Cardiac muscle cell (in vitro differentiated cells and primary cell): ENCODE results near the gene MICB. TPM values are rescaled to one million over a fixed set of nuclear protein-coding genes. Genes with fewer than 3 reads are reported as not detected.

Experiments
- DNase-seq, 2 donors: peaks; one replicate each; pipeline versions ENCODE4 v3.0.0 to v3.0.0-alpha.2; 2010 to 2017; ENCODE audit warnings: low read depth in 1 of 2, low spot score in 1 of 2
- H3K27ac ChIP-seq: fragments of 200-600 bp; sonication (generic); 2 replicates; pipeline ENCODE4 v1.5.1; 2016
- H3K27me3 ChIP-seq: fragments of 200-600 bp; sonication (generic); 2 replicates; pipeline ENCODE4 v1.6.0; 2016; ENCODE audit warnings: control low read depth
- H3K36me3 ChIP-seq: fragments of 200-600 bp; sonication (generic); 2 replicates; pipeline ENCODE4 v1.5.1; 2016; ENCODE audit warnings: control low read depth
- H3K4me1 ChIP-seq: fragments of 200-600 bp; sonication (generic); 2 replicates; pipeline ENCODE4 v1.8.1; 2017; ENCODE audit warnings: low read depth, mild to moderate bottlenecking, mixed run types
- H3K4me3 ChIP-seq: fragments of 200-600 bp; sonication (generic); 2 replicates; pipeline ENCODE4 v1.5.1; 2016; ENCODE audit warnings: mild to moderate bottlenecking
- H3K9me3 ChIP-seq: fragments of 200-600 bp; sonication (generic); 2 replicates; pipeline ENCODE4 v1.5.1; 2017; ENCODE audit warnings: low read depth, mild to moderate bottlenecking, control low read depth
- CTCF ChIP-seq: IDR thresholded peaks from 2 replicates; pipeline ENCODE4 v1.5.1; 2012; ENCODE audit warnings: low read depth, mild to moderate bottlenecking, low read length
- polyA plus RNA-seq: library from polyadenylated mRNA; unstranded; fragments of >200 nt; fragmentation: Nextera tagmentation; extraction: Ambion mirVana; gene quantifications from 2 replicates; pipeline ENCODE4 v1.2.1, GENCODE V29; 2016
- total RNA-seq: library from RNA; depleted of rRNA; stranded (reverse); fragments of >200 nt; gene quantifications from 2 replicates; pipeline ENCODE4 v1.2.3, GENCODE V29; 2016

The MICB gene
- total and polyA plus RNA-seq, 2 experiments from 2014 or later = 0.99 to 2.2 TPM

- no peak for TF ChIP-seq CTCF
- no peaks in the 10 kb centered on the region for H3K9me3 ChIP-seq
- H3K36me3 ChIP-seq = peaks cover 60% of the 10 kb centered on the region
- H3K4me1 ChIP-seq = peaks cover 19% of the 10 kb centered on the region
- DNase-seq = no peak
- H3K27ac ChIP-seq = no peak overlapping the region
- no peak overlapping the region for H3K4me3 ChIP-seq
- H3K27me3 ChIP-seq = no peaks in the 10 kb centered on the region
These were observed 41.0 kb downstream of the MICB start for GRCh38 chr6:31538805-31539400.

GRCh38 chr6:31540640-31541039 is 42.7 kb downstream of the MICB start:
- DNase-seq = no peak
- no peaks in the 10 kb centered on the region for H3K9me3 ChIP-seq
- no peaks in the 10 kb centered on the region for H3K27me3 ChIP-seq
- H3K36me3 ChIP-seq = peaks cover 43% of the 10 kb centered on the region
- H3K4me1 ChIP-seq = peaks cover 19% of the 10 kb centered on the region
- no peak for TF ChIP-seq CTCF
- H3K4me3 ChIP-seq = peak overlapping the region; percentile 88
- peak overlapping the region; percentile 98 for H3K27ac ChIP-seq

- Histone ChIP-seq H3K4me1 (peaks cover 19% of the 10 kb centered on the region), H3K27ac (peak overlapping the region; percentile 98), H3K36me3 (peaks cover 38% of the 10 kb centered on the region), H3K4me3 (peak overlapping the region; percentile 88), H3K9me3 (no peaks in the 10 kb centered on the region), H3K27me3 (no peaks in the 10 kb centered on the region)
- peak; percentile 42 to 76 for DNase-seq
- no peak for TF ChIP-seq CTCF
These were observed 43.2 kb downstream of the MICB start for GRCh38 chr6:31541059-31541657.

GRCh38 chr6:31541658-31542521 is 43.9 kb downstream of the MICB start, which contains the start of gene DDX39B:
TSS of gene DDX39B (minus strand) at chr6:31542003. CDS start at chr6:31540532, 1,471 bp downstream.
- no peak for TF ChIP-seq CTCF
- no peaks in the 10 kb centered on the region for H3K27me3 ChIP-seq

GRCh38 chr6:31543639-31544038 is 45.7 kb downstream of the MICB start:
- no peak for DNase-seq
- no peaks in the 10 kb centered on the region for H3K27me3 ChIP-seq
- H3K36me3 ChIP-seq = peaks cover 17% of the 10 kb centered on the region
- no peak overlapping the region for H3K4me3 ChIP-seq
- no peaks in the 10 kb centered on the region for H3K9me3 ChIP-seq
- H3K4me1 ChIP-seq = peaks cover 25% of the 10 kb centered on the region
- no peak for TF ChIP-seq CTCF
- no peak overlapping the region for H3K27ac ChIP-seq

More at GRCh38 chr6:31541658-31542521, 43.9 kb downstream of the MICB start, which contains the start of gene DDX39B:
- peak; percentile 97 to 98 for DNase-seq
- peaks cover 19% of the 10 kb centered on the region for H3K4me1 ChIP-seq
- H3K9me3 ChIP-seq = no peaks in the 10 kb centered on the region
- peaks cover 30% of the 10 kb centered on the region for H3K36me3 ChIP-seq
- peak within 1 kb of the TSS; percentile 88 for H3K4me3 ChIP-seq
- peak within 1 kb of the TSS; percentile 98 for H3K27ac ChIP-seq
